ENCODE measurements around the gene TAX1BP3.

DNA sequence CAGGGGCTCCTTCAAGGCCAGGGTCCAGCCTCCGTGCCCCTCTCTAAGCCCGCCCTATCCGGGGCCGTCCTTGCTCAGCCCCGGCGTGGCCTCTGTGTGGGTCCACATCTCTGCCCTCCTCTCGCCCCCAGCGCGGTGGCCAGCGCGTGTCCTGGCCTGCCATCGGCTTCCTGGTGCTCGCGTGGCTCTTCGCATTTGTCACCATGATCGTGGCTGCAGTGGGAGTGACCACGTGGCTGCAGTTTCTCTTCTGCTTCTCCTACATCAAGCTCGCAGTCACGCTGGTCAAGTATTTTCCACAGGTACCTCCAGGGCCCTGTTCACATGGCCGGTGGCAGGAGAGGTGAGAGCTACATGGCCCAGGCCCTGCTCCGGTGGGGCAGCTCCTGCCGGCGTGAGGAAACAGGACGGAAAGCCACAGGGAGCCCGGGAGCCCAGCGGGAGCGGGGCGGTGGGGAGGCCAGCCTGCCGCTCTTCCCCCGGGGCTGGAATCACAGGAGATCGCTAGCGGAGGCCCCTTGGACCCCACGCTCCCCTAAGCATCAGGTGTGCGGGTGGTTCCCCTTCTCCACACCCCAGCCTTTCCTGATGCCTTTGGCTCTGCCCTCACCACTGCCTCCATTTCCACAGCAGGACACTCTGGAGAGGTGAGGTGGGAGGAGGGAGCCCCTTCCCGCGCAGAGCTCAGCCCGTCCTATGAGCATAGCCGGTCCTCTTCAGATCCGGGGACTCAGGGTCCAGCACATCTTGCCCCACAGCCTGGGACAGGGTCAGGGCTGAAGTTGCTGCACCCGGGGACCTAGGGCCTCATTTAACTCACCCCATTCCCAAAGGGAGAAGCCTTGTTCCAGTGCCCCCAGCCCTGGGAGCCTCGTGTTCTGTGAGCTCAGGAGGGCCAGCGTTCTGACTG, 10.2 kb downstream of the TAX1BP3 start:
- TF ChIP-seq POLR2A (IDR thresholded peaks at IDR 0.05; ENCODE audit: low read depth, low read length) (no peak), SPI1 (IDR thresholded peaks at IDR 0.05; ENCODE audit: low read depth, low read length) (0 out of 2 replicates have a peak, but pooled peaks have one; percentile 8), POLR2AphosphoS5 (IDR thresholded peaks at IDR 0.05; ENCODE audit: low read depth, low read length) (no peak), PAX5 (IDR thresholded peaks at IDR 0.05; ENCODE audit: insufficient read depth, low read length, severe bottlenecking) (no peak), TAF1 (IDR thresholded peaks at IDR 0.05; ENCODE audit: low read depth, low read length) (no peak)

All from GM12891 (cell line).